HG03139 (cell line): ENCODE measurements around the gene SLC66A3.
"Not testable (repeated sequence)": the region's sequence is repeated elsewhere in the genome, so short reads cannot be mapped to it uniquely, and the experiment has no call there.

ENCODE experiments used
- ATAC-seq: cut with Tn5 transposase; IDR thresholded peaks from one replicate; pipeline ENCODE4 v1.9.1; 2021; ENCODE audit not compliant: unreplicated experiment

Gene SLC66A3

DNA sequence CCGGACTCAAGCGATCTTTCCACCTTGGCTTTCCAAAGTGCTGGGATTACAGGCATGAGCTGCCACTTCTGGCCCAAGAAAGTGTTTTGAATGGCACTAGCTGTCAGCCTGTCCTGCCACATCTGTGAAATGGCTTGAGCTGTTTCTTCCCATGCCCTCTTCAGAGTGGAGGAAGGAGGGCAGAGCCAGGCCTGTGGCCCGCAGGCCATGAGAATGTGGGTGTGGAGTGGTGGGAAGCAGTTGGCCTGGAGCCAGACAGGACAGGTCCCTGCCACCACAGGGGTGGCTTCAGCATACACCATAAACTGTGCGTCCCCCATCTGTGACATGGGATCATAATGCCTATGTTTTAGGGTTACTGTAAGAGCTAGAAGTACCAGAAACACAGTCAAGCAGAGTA is 6.5 kb downstream of the SLC66A3 start:
- no peak for ATAC-seq

GRCh38 chr2:11163439-11164317 is 8.4 kb downstream of the SLC66A3 start:
- no peak for ATAC-seq

GRCh38 chr2:11165046-11165445 is 9.8 kb downstream of the SLC66A3 start:
- not testable (repeated sequence) for ATAC-seq

GRCh38 chr2:11166476-11166875 is 11.2 kb downstream of the SLC66A3 start:
- ATAC-seq = no peak

- no peak for ATAC-seq
Observed at GRCh38 chr2:11168488-11168887, 13.2 kb downstream of the SLC66A3 start.

- no peak for ATAC-seq
Observed at GRCh38 chr2:11169333-11169732, 14.1 kb downstream of the SLC66A3 start.

- ATAC-seq = no peak
Observed at GRCh38 chr2:11174222-11174621, 19.0 kb downstream of the SLC66A3 start.

DNA sequence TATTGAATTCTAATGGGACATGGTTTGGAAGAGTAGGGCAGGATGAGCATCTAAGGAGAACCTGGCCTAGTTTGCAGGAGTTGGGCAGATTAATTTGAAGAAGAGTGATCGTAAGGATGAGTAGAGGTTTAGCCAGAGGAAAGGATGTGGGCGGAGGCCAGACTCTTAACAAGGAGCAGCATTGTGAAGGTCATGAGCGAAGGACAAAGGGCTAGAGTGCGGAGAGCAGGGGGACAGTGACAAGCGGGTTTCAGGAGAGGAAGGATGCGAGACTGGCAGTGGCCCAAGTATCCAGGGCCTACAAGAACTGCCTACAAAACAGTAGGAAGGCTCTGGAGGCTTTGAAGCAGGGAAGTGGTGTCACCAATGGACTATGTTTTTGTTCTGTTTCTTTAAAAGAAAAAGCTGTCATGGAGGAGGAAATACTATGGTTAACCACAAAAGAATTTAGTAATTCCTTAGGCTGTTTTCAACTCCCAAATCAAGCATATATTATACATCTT is 20.1 kb downstream of the SLC66A3 start:
- ATAC-seq = no peak

- no peak for ATAC-seq
Observed at GRCh38 chr2:11177871-11178690, 22.8 kb downstream of the SLC66A3 start.

- no peak for ATAC-seq
Observed at GRCh38 chr2:11179196-11179595, 23.9 kb downstream of the SLC66A3 start.

DNA sequence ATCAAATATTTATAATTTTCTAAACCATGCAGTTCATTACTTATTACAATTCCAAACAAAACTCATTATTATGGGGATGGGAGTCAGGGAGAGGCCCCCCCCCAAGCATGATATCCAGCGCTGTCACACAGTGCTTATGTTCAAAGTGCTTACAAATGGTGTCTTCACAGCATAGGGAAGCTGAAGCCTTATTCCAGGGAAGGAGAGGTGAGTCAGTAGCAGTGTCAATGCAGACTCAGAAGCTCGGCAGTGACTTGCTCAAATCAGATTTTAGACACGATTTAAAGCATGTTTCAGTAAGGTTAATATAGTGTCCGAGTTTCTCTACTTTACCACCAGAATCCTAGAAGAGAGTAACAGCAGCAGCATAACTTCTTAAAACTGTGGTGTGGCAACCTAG is 24.6 kb downstream of the SLC66A3 start:
- ATAC-seq = no peak

DNA sequence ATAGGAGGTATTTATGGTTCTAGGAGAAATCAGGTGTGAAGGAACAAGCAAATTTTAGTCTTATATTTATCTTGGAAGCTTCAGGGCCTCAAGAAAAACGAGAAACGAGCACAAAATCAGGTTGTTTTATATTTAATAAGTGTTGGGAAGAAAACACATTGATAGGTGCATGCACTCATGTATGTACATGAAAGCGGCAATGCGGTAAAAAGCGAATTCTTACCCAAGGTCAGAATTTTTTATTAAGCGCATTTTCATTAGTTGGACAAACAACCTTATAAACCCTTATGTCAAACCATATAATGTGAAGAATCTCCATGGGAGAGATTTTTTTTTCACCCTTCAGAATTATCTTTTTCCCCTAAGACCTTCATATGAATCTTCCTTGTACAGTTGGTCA is 25.4 kb downstream of the SLC66A3 start:
- no peak for ATAC-seq

GRCh38 chr2:11182951-11183350 is 27.7 kb downstream of the SLC66A3 start:
- ATAC-seq = no peak

DNA sequence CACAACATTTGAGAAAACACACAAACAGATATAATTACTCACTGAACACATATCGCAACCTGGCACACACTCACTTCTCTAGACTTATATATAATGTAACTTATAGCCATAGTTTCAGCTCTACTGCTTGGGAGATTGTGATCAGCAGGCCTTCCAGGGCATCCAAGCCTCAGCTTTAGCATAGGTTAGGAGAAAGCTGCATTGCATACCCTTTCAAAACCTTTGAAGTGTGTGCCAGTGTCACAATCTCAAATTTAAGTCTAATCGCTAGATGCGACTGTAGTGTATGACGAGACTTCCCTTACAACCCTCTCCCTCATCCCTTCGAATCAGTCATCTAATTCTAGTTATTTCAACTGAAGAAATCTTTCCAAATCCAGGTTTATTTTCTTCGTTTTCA is 30.9 kb downstream of the SLC66A3 start:
- no peak for ATAC-seq

- no peak for ATAC-seq
Observed at GRCh38 chr2:11187083-11187619, 31.9 kb downstream of the SLC66A3 start.

- no peak for ATAC-seq
Observed at GRCh38 chr2:11187731-11188130, 32.5 kb downstream of the SLC66A3 start.

- no peak for ATAC-seq
Observed at GRCh38 chr2:11196246-11196645, 41.0 kb downstream of the SLC66A3 start.

DNA sequence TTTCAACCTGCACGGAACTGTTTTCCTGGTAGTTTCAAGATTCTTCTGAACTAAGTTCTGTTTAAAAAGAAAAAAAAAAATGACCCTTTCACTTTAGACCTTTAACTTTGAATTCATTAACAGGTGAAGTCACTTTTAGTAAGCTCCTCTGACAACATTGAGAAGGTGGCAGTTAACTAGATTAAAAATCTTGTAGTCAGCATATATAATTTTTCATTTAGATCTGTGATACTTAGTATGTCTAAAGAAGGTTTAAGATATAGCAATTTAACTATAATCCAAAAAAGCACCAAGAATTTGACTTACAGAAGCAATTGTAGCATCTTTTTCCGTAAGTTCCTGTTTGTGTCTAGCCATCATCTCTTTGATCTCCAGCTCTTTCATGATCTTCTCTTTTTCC is 45.4 kb downstream of the SLC66A3 start:
- no peak for ATAC-seq

DNA sequence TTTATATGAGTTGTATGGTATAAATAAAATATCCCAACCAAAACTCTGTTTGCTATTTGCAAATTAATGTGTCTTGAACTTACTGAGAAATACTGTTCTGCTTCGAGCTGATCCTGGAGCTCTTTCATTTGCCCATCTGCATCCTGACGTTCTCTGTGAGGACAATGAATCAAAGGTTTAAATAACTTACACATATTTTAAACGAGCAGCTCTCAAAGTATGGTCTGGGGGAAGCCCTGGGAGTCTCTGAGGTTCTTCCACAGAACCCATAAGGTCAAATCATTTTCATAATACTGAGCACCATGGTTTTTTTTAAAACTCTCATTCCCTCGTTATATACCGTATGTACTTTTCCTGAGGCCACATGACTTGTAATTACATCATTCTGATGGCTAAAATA is 46.7 kb downstream of the SLC66A3 start:
- no peak for ATAC-seq

- ATAC-seq = no peak
Observed at GRCh38 chr2:11203480-11203879, 48.2 kb downstream of the SLC66A3 start.

DNA sequence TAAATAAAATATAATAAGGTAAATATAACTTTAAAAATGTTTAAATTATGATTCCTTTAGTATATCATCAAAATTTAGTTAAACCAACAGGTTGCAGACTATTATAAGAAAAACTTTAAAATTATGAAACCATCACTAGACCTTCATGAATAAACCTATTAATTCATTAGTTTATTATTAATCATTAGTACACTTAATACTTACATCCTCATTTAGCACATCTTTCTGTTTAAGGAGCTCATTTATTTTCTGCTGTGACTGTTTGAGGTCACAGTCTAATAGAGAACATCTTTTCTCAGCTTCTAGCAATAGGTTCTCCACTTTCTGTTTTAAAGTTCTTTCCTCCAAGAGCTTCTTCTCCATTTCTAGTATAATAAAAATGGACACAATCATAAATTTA is 52.8 kb downstream of the SLC66A3 start:
- no peak for ATAC-seq

GRCh38 chr2:11212645-11213044 is 57.4 kb downstream of the SLC66A3 start:
- no peak for ATAC-seq
